Panc1 (cell line): ENCODE data around the gene ACTL7A. TPM values are rescaled to one million over a fixed set of nuclear protein-coding genes. Genes with fewer than 3 reads are reported as not detected.

ENCODE experiments used
- ATAC-seq: fragments of 200-7000 bp; cut with Tn5 transposase; 2 replicates; pipeline ENCODE4 v1.9.1; 2020; ENCODE audit warnings: mild to moderate bottlenecking, moderate library complexity
- BruUV-seq: library from RNA; stranded (reverse); fragments of 400-500 nt; replicated peaks from 2 replicates; lab custom pipeline; 2021; lab: Mats Ljungman, UMichigan
- CTCF ChIA-PET: fragments of 300-600 bp; sonication (Branson Sonifier 250); formaldehyde crosslinking; loops from one replicate; lab custom pipeline; 2022; ENCODE audit warnings: antibody characterized with exemption; lab: Charles Lee
- POLR2A ChIA-PET: fragments of 300-600 bp; sonication (Branson Sonifier 250); formaldehyde crosslinking; loops from one replicate; lab custom pipeline; 2022; ENCODE audit warnings: antibody characterized with exemption; lab: Charles Lee
- DNase-seq: peaks from one replicate; pipeline ENCODE4 v3.0.0-alpha.2; 2010; ENCODE audit warnings: low read depth, low spot score
- H3K27ac ChIP-seq: 2 replicates; pipeline ENCODE4 v1.5.1; 2011; ENCODE audit warnings: mild to moderate bottlenecking, low read length, inconsistent platforms
- H3K27me3 ChIP-seq: fragments of 200-500 bp; sonication (Bioruptor generic); 2 replicates; pipeline ENCODE4 v1.6.0; 2014; ENCODE audit warnings: low read length, inconsistent platforms; ENCODE audit not compliant: control insufficient read depth, insufficient read depth
- H3K36me3 ChIP-seq: fragments of 200-500 bp; sonication (Bioruptor generic); 2 replicates; pipeline ENCODE4 v1.5.1; 2014; ENCODE audit warnings: inconsistent platforms, mild to moderate bottlenecking, low read length, moderate library complexity; ENCODE audit not compliant: control insufficient read depth, insufficient read depth
- H3K4me1 ChIP-seq: 2 replicates; pipeline ENCODE4 v1.5.1; 2011; ENCODE audit warnings: inconsistent platforms, mild to moderate bottlenecking, low read length, moderate library complexity; ENCODE audit not compliant: control insufficient read depth, insufficient read depth
- H3K4me3 ChIP-seq, 2 experiments: 2 replicates each; pipeline ENCODE4 v1.5.1; 2011 to 2012; ENCODE audit warnings: low read depth in 2 of 2, low read length in 2 of 2, mild to moderate bottlenecking in 2 of 2, inconsistent platforms in 1 of 2, moderate library complexity in 1 of 2
- H3K9me3 ChIP-seq: fragments of 200-500 bp; sonication (Bioruptor generic); 2 replicates; pipeline ENCODE4 v1.5.1; 2014; ENCODE audit warnings: low read depth, mild to moderate bottlenecking, inconsistent platforms, low read length, moderate library complexity; ENCODE audit not compliant: control insufficient read depth, insufficient read depth
- POLR2AphosphoS5 ChIP-seq: IDR thresholded peaks from 2 replicates; pipeline ENCODE4 v1.6.1; 2012; ENCODE audit warnings: mild to moderate bottlenecking, low read depth, low read length, moderate library complexity
- SIN3A ChIP-seq: IDR thresholded peaks from 2 replicates; pipeline ENCODE4 v1.6.1; 2012; ENCODE audit warnings: low read depth, mild to moderate bottlenecking, low read length, moderate library complexity, borderline replicate concordance; ENCODE audit not compliant: insufficient read depth
- TCF7L2 ChIP-seq: IDR thresholded peaks from 2 replicates; pipeline ENCODE4 v1.6.1; 2011; ENCODE audit warnings: mild to moderate bottlenecking, low read depth, low read length, inconsistent platforms
- in situ Hi-C: cut with HindIII; loops from 2 replicates; pipeline ENCODE4 v1.10.0; 2016; ENCODE audit warnings: low sequenced_read_pairs, low pct_unique_long_range_greater_than_20kb
- intact Hi-C: fragments of 100-400 bp; cut with micrococcal nuclease; formaldehyde crosslinking; loops from one replicate; pipeline ENCODE4 v1.10.0; 2022; ENCODE audit not compliant: unreplicated experiment
- total RNA-seq: library from RNA; stranded (reverse); gene quantifications from one replicate; pipeline ENCODE4 v1.2.1, GENCODE V29; 2021; ENCODE audit not compliant: unreplicated experiment
- TF ChIP-seq, protein P1 (sequence below): fragments of 450-650 bp; IDR thresholded peaks from 2 replicates; pipeline ENCODE4 v1.5.1; 2017; ENCODE audit warnings: mild to moderate bottlenecking
- TF ChIP-seq, protein P2 (sequence below), 2 experiments: IDR thresholded peaks; 2 replicates each; pipeline ENCODE4 v1.6.1; 2011 to 2012; ENCODE audit warnings: low read depth in 2 of 2, control low read depth in 1 of 2, low read length in 1 of 2, mild to moderate bottlenecking in 1 of 2, moderate library complexity in 1 of 2; ENCODE audit not compliant: insufficient read depth in 1 of 2

ACTL7A gene
- total RNA-seq, 1 experiment from 2014 or later, result not detected

DNA sequence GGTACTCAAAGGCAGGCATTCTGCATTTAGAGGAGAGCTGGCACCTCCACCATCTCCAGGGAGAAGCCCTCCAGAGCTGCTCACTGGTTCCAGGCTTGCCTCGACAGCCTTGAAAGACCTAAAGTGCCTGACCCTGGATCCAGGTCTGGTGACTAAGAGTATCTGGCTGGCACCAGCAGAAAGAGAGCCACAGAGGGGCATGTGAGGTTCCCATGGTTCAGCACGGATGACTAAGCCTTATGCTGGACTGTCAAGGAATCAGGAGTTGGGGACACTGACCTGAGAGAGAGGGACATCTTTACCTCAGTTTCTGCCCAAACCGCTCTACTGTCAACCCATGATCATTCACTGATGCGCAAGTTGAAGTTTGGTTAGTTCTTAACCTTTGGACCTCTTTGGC is 3.0 kb downstream of the ACTL7A start:
- no peak for TF ChIP-seq TCF7L2
- TF ChIP-seq, protein P1, sequence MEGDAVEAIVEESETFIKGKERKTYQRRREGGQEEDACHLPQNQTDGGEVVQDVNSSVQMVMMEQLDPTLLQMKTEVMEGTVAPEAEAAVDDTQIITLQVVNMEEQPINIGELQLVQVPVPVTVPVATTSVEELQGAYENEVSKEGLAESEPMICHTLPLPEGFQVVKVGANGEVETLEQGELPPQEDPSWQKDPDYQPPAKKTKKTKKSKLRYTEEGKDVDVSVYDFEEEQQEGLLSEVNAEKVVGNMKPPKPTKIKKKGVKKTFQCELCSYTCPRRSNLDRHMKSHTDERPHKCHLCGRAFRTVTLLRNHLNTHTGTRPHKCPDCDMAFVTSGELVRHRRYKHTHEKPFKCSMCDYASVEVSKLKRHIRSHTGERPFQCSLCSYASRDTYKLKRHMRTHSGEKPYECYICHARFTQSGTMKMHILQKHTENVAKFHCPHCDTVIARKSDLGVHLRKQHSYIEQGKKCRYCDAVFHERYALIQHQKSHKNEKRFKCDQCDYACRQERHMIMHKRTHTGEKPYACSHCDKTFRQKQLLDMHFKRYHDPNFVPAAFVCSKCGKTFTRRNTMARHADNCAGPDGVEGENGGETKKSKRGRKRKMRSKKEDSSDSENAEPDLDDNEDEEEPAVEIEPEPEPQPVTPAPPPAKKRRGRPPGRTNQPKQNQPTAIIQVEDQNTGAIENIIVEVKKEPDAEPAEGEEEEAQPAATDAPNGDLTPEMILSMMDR, result no peak
- TF ChIP-seq POLR2AphosphoS5, result no peak
- TF ChIP-seq, protein P2, sequence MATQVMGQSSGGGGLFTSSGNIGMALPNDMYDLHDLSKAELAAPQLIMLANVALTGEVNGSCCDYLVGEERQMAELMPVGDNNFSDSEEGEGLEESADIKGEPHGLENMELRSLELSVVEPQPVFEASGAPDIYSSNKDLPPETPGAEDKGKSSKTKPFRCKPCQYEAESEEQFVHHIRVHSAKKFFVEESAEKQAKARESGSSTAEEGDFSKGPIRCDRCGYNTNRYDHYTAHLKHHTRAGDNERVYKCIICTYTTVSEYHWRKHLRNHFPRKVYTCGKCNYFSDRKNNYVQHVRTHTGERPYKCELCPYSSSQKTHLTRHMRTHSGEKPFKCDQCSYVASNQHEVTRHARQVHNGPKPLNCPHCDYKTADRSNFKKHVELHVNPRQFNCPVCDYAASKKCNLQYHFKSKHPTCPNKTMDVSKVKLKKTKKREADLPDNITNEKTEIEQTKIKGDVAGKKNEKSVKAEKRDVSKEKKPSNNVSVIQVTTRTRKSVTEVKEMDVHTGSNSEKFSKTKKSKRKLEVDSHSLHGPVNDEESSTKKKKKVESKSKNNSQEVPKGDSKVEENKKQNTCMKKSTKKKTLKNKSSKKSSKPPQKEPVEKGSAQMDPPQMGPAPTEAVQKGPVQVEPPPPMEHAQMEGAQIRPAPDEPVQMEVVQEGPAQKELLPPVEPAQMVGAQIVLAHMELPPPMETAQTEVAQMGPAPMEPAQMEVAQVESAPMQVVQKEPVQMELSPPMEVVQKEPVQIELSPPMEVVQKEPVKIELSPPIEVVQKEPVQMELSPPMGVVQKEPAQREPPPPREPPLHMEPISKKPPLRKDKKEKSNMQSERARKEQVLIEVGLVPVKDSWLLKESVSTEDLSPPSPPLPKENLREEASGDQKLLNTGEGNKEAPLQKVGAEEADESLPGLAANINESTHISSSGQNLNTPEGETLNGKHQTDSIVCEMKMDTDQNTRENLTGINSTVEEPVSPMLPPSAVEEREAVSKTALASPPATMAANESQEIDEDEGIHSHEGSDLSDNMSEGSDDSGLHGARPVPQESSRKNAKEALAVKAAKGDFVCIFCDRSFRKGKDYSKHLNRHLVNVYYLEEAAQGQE (IDR thresholded peaks at IDR 0.05; ENCODE audit: insufficient read depth in 1 of 2, low read depth in 2 of 2, low read length in 1 of 2), result no peak
- no peak for TF ChIP-seq SIN3A
- ATAC-seq, result no peak
- no peak for DNase-seq
- H3K4me1 ChIP-seq, result no peaks in the 10 kb centered on the region
- H3K27me3 ChIP-seq, result no peaks in the 10 kb centered on the region
- in situ Hi-C loops (no loop called here), intact Hi-C loops (no loop called here)
- ChIA-PET CTCF (no interaction called here), POLR2A (no interaction called here)
- H3K27ac ChIP-seq, result no peak overlapping the region
- no peaks in the 10 kb centered on the region; the same call in 1 of the 2 replicates for H3K36me3 ChIP-seq
- no TSS peak for BruUV-seq
- no peak overlapping the region for H3K4me3 ChIP-seq
- no peaks in the 10 kb centered on the region for H3K9me3 ChIP-seq

DNA sequence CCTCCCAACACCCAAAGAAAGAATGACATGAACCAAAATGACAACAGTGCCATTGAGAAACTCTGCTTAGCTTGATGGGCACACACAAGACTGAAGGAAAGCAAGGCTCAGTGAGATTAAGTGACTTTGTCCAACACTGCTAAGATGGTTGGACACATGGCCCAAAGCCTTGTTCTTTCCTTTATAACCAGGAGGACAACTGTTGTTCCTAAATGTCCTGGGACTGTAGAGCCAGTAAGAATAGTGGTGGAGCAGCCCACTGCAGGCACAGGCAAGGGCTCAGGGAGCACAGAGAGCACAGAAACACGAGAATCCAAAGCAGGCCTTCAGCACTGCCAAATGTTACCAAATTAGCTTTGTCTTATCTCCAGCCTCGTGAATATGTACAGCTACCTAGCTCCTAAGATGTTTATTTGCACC is 3.9 kb downstream of the ACTL7A start:
- intact Hi-C loops, result no loop called here

More for the DNA sequence above, 3.9 kb downstream of the ACTL7A start:
- ChIA-PET CTCF (no interaction called here), POLR2A (no interaction called here)
- Histone ChIP-seq H3K9me3 (no peaks in the 10 kb centered on the region), H3K27ac (no peak overlapping the region), H3K4me3 (no peak overlapping the region), H3K27me3 (no peaks in the 10 kb centered on the region), H3K36me3 (no peaks in the 10 kb centered on the region; the same call in 1 of the 2 replicates), H3K4me1 (no peaks in the 10 kb centered on the region)
- no peak for ATAC-seq
- in situ Hi-C loops, result no loop called here
- DNase-seq, result no peak
- TF ChIP-seq TCF7L2 (no peak), SIN3A (no peak), POLR2AphosphoS5 (no peak)
- TF ChIP-seq, protein P2 (IDR thresholded peaks at IDR 0.05; ENCODE audit: insufficient read depth in 1 of 2, low read depth in 2 of 2, low read length in 1 of 2), result no peak
- TF ChIP-seq, protein P1, result no peak
- no TSS peak for BruUV-seq
